Erythroblast (primary cell): ENCODE results near the gene LRRK2.

ENCODE experiments used
- GATA1 ChIP-seq: IDR thresholded peaks from 2 replicates; pipeline ENCODE4 v1.6.1; 2011; ENCODE audit warnings: low read depth, mild to moderate bottlenecking, control low read depth, low read length, moderate library complexity
- POLR2A ChIP-seq: IDR thresholded peaks from 2 replicates; pipeline ENCODE4 v1.6.1; 2011; ENCODE audit warnings: mild to moderate bottlenecking, low read length

- TF ChIP-seq POLR2A (no peak), GATA1 (no peak)
These were observed 84.2 kb downstream of the LRRK2 start for GRCh38 chr12:40309001-40309400.
